GM12878 (cell line): Measurements from ENCODE around the gene NEB. TPM values are rescaled to one million over a fixed set of nuclear protein-coding genes. Genes with fewer than 3 reads are reported as not detected.

Experiments
- CHD2 ChIP-seq: IDR thresholded peaks from 2 replicates; pipeline ENCODE4 v1.6.1; 2011; ENCODE audit warnings: low read depth, low read length, improper control_type of control experiment, borderline replicate concordance
- HDAC2 ChIP-seq: fragments of 200-600 bp; sonication (generic); IDR thresholded peaks from 2 replicates; pipeline ENCODE4 v1.6.1; 2017
- HDGF ChIP-seq: fragments of 450-650 bp; IDR thresholded peaks from 2 replicates; pipeline ENCODE4 v1.6.1; 2016; ENCODE audit warnings: antibody characterized with exemption
- MTA2 ChIP-seq: fragments of 450-650 bp; IDR thresholded peaks from 2 replicates; pipeline ENCODE4 v1.6.1; 2016; ENCODE audit warnings: low read depth, mild to moderate bottlenecking, moderate library complexity
- NR2C2 ChIP-seq: IDR thresholded peaks from 2 replicates; pipeline ENCODE4 v1.6.1; 2011; ENCODE audit warnings: borderline replicate concordance, low read depth; ENCODE audit not compliant: control insufficient read depth, insufficient read length
- NR2F1 ChIP-seq: fragments of 450-650 bp; conservative IDR thresholded peaks from 2 replicates; pipeline ENCODE4 v1.6.1; 2017; ENCODE audit warnings: mild to moderate bottlenecking
- PAX8 ChIP-seq: fragments of 450-650 bp; IDR thresholded peaks from 2 replicates; pipeline ENCODE4 v1.6.1; 2017; ENCODE audit warnings: mild to moderate bottlenecking, moderate library complexity
- PKNOX1 ChIP-seq: fragments of 450-650 bp; IDR thresholded peaks from 2 replicates; pipeline ENCODE4 v1.6.1; 2016; ENCODE audit warnings: mild to moderate bottlenecking
- SREBF2 ChIP-seq: IDR thresholded peaks from 2 replicates; pipeline ENCODE4 v1.6.1; 2012; ENCODE audit warnings: mild to moderate bottlenecking, low read length
- polyA plus RNA-seq, 11 experiments: library from polyadenylated mRNA; depleted of rRNA in 4 of 11; unstranded in 6 of 11; stranded (reverse) in 5 of 11; fragments of >200 nt; fragmentation: Nextera tagmentation in 4 of 11; fragmentation: Illumina TruSeq in 1 of 11; extraction: Ambion mirVana in 4 of 11; extraction: Trizol in 1 of 11; gene quantifications; 1 replicate in 1 of 11; 2 replicates in 10 of 11; pipeline versions ENCODE4 v1.2.1 to v1.2.3, GENCODE V29; 2011 to 2016; ENCODE audit warnings: inconsistent platforms in 2 of 11, missing spikeins in 2 of 11, low read depth in 1 of 11
- total RNA-seq, 4 experiments: library from RNA; depleted of rRNA in 3 of 4; stranded (reverse); fragments of >200 nt in 3 of 4; fragmentation: Illumina TruSeq in 1 of 4; extraction: Trizol in 1 of 4; gene quantifications; 2 replicates each; pipeline versions ENCODE4 v1.2.1 to v1.2.3, GENCODE V29; 2013 to 2021
- TF ChIP-seq, protein P1 (sequence below): fragments of 450-650 bp; IDR thresholded peaks from 2 replicates; pipeline ENCODE4 v1.6.1; 2017; ENCODE audit warnings: borderline replicate concordance
- TF ChIP-seq, protein P2 (sequence below): IDR thresholded peaks from 2 replicates; pipeline ENCODE4 v1.6.1; 2011; ENCODE audit warnings: mild to moderate bottlenecking, low read depth, low read length, moderate library complexity; ENCODE audit not compliant: insufficient replicate concordance
- TF ChIP-seq, protein P3 (sequence below): fragments of 450-650 bp; formaldehyde crosslinking; IDR thresholded peaks from 2 replicates; pipeline ENCODE4 v1.5.0; 2022; ENCODE audit warnings: mild to moderate bottlenecking, missing genetic modification characterization

NEB gene
- total and polyA plus RNA-seq, 10 of the 15 experiments (the other 5 are each of a cell fraction or from before 2014, with no cell fraction given) = 0.04 to 0.77 (median 0.12) TPM

DNA sequence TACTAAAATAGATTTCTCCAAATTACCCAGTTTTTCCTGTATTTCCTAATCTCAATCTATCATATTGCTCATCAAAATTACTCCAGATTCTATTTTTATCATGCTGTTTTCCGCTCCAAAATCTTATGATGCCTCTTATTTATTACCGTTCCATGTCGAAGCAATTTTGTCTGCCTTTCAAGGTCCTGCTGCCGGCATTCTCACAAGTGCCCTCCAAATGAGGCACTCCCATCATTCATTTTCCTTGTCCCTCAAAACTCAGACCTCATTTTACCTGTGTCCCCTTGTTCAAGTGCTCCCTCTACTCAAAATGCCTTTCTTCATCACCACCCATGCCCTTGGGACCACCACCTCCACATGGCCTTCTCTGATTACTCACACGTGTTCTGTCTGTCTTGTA, 13.1 kb downstream of the NEB start (continued):
- TF ChIP-seq, protein P1, sequence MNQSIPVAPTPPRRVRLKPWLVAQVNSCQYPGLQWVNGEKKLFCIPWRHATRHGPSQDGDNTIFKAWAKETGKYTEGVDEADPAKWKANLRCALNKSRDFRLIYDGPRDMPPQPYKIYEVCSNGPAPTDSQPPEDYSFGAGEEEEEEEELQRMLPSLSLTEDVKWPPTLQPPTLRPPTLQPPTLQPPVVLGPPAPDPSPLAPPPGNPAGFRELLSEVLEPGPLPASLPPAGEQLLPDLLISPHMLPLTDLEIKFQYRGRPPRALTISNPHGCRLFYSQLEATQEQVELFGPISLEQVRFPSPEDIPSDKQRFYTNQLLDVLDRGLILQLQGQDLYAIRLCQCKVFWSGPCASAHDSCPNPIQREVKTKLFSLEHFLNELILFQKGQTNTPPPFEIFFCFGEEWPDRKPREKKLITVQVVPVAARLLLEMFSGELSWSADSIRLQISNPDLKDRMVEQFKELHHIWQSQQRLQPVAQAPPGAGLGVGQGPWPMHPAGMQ = no peak
- TF ChIP-seq, protein P2, sequence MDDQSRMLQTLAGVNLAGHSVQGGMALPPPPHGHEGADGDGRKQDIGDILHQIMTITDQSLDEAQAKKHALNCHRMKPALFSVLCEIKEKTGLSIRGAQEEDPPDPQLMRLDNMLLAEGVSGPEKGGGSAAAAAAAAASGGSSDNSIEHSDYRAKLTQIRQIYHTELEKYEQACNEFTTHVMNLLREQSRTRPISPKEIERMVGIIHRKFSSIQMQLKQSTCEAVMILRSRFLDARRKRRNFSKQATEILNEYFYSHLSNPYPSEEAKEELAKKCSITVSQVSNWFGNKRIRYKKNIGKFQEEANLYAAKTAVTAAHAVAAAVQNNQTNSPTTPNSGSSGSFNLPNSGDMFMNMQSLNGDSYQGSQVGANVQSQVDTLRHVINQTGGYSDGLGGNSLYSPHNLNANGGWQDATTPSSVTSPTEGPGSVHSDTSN = no peak
- no peak for TF ChIP-seq MTA2
- TF ChIP-seq PKNOX1 = no peak
- TF ChIP-seq, protein P3, sequence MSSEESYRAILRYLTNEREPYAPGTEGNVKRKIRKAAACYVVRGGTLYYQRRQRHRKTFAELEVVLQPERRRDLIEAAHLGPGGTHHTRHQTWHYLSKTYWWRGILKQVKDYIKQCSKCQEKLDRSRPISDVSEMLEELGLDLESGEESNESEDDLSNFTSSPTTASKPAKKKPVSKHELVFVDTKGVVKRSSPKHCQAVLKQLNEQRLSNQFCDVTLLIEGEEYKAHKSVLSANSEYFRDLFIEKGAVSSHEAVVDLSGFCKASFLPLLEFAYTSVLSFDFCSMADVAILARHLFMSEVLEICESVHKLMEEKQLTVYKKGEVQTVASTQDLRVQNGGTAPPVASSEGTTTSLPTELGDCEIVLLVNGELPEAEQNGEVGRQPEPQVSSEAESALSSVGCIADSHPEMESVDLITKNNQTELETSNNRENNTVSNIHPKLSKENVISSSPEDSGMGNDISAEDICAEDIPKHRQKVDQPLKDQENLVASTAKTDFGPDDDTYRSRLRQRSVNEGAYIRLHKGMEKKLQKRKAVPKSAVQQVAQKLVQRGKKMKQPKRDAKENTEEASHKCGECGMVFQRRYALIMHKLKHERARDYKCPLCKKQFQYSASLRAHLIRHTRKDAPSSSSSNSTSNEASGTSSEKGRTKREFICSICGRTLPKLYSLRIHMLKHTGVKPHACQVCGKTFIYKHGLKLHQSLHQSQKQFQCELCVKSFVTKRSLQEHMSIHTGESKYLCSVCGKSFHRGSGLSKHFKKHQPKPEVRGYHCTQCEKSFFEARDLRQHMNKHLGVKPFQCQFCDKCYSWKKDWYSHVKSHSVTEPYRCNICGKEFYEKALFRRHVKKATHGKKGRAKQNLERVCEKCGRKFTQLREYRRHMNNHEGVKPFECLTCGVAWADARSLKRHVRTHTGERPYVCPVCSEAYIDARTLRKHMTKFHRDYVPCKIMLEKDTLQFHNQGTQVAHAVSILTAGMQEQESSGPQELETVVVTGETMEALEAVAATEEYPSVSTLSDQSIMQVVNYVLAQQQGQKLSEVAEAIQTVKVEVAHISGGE (CRISPR knock-in tag) = no peak
- TF ChIP-seq NR2C2 = no peak
- TF ChIP-seq HDGF = no peak
- no peak for TF ChIP-seq CHD2
- no peak for TF ChIP-seq SREBF2
- TF ChIP-seq HDAC2 = no peak
- TF ChIP-seq NR2F1 = no peak
- no peak for TF ChIP-seq PAX8
